ENCODE results near the gene UGT1A1.

DNA sequence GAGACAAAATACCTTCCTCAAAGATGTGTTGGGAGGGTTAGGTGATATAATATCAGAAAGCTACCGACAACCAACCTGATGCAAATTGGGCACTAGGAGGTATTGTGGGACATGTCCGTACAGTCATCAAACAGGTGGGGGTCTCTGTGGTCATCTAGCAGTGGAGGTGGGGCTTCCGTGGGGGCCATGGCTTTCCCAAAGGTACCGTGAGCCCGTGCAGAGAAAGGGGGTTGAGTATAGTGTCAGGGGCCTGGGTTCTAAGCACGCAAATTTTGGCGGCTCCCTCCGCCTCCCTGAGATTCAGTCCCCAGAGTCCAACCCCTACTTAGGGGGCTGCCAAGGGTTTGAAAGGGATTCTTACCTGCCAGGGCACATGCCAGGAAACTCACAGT lies 61.6 kb downstream of the UGT1A1 start:
- TF ChIP-seq, protein P1, sequence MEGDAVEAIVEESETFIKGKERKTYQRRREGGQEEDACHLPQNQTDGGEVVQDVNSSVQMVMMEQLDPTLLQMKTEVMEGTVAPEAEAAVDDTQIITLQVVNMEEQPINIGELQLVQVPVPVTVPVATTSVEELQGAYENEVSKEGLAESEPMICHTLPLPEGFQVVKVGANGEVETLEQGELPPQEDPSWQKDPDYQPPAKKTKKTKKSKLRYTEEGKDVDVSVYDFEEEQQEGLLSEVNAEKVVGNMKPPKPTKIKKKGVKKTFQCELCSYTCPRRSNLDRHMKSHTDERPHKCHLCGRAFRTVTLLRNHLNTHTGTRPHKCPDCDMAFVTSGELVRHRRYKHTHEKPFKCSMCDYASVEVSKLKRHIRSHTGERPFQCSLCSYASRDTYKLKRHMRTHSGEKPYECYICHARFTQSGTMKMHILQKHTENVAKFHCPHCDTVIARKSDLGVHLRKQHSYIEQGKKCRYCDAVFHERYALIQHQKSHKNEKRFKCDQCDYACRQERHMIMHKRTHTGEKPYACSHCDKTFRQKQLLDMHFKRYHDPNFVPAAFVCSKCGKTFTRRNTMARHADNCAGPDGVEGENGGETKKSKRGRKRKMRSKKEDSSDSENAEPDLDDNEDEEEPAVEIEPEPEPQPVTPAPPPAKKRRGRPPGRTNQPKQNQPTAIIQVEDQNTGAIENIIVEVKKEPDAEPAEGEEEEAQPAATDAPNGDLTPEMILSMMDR (IDR thresholded peaks at IDR 0.05; ENCODE audit: insufficient read depth, low read length, poor library complexity, severe bottlenecking) = no peak
- TF ChIP-seq EZH2phosphoT487 (conservative IDR thresholded peaks at IDR 0.05; ENCODE audit: low read length) = no peak
